Dermis microvascular lymphatic vessel endothelial cell (primary cell): ENCODE results near the gene TNFRSF25. TPM values are rescaled to one million over a fixed set of nuclear protein-coding genes. Genes with fewer than 3 reads are reported as not detected.

Source experiments
- DNase-seq, 2 donors: peaks; one replicate each; pipeline versions ENCODE4 v3.0.0 to v3.0.0-alpha.2; 2010; ENCODE audit warnings: low read depth in 2 of 2
- total RNA-seq: library from RNA; depleted of rRNA; stranded (reverse); fragments of >200 nt; gene quantifications from 2 replicates; pipeline ENCODE4 v1.2.1, GENCODE V29; 2014

The TNFRSF25 gene, protein sequence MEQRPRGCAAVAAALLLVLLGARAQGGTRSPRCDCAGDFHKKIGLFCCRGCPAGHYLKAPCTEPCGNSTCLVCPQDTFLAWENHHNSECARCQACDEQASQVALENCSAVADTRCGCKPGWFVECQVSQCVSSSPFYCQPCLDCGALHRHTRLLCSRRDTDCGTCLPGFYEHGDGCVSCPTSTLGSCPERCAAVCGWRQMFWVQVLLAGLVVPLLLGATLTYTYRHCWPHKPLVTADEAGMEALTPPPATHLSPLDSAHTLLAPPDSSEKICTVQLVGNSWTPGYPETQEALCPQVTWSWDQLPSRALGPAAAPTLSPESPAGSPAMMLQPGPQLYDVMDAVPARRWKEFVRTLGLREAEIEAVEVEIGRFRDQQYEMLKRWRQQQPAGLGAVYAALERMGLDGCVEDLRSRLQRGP
- total RNA-seq, result 5.6 and 7.1 TPM in 2 replicates

GRCh38 chr1:6466023-6466422 is at the start of gene TNFRSF25:
TNFRSF25 (minus strand) TSS chr1:6466173; CDS start chr1:6466107, 66 bp downstream.
- no peak for DNase-seq

- DNase-seq, result no peak
These were observed 49.8 kb upstream of the TNFRSF25 start for GRCh38 chr1:6515771-6516170.

GRCh38 chr1:6513320-6513801 is 47.4 kb upstream of the TNFRSF25 start:
- DNase-seq, result no peak

GRCh38 chr1:6512908-6513280 is 46.9 kb upstream of the TNFRSF25 start:
- no peak for DNase-seq

GRCh38 chr1:6512245-6512907 is 46.4 kb upstream of the TNFRSF25 start:
- no peak for DNase-seq

GRCh38 chr1:6511561-6512244 is 45.7 kb upstream of the TNFRSF25 start:
- no peak for DNase-seq

- DNase-seq, result no peak
These were observed 45.1 kb upstream of the TNFRSF25 start for GRCh38 chr1:6511056-6511455.

DNA sequence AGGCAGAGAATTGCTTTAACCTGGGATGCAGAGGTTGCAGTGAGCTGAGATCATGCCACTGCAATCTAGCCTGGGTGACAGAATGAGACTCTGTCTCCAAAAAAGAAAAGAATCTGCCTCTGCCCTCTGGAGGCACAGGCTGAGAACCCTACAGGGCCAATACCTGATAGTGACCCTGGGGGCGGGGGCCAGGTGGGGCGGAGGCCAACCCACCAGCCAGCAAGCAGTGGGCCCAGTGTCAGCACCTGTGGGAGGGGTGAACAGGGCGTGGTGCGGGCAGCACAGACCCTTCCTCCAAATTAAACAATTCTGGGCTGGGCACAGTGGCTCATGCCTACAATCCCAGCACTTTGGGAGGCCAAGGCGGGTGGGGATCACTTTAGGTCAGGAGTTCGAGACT is 44.5 kb upstream of the TNFRSF25 start:
- DNase-seq, result no peak

DNA sequence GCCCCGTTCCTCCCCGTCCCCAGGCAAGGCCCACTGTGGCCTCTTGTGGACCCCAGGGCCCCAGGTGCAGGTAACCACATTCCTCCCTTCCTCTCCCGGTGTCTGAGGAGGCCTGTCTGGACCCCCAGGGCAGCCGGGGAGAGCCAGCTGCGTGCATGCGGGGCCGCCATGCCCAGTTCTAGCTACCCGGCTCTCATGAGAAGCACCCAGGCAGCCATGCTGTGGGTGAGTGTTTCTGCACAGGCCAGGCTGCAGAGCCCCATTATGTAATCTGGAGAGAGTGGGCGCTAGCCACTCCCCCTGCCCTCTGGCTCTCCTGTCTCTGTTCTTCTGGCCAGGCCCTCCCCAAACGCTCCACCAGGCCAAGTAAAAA is 43.9 kb upstream of the TNFRSF25 start:
- DNase-seq, result no peak

GRCh38 chr1:6509220-6509918 is 43.4 kb upstream of the TNFRSF25 start:
- DNase-seq, result no peak

- DNase-seq, result no peak
These were observed 42.8 kb upstream of the TNFRSF25 start for GRCh38 chr1:6508816-6509189.

- DNase-seq, result no peak
These were observed 42.3 kb upstream of the TNFRSF25 start for GRCh38 chr1:6508154-6508815.

- DNase-seq, result no peak
These were observed 41.5 kb upstream of the TNFRSF25 start for GRCh38 chr1:6507461-6507911.

- DNase-seq, result no peak
These were observed 41.1 kb upstream of the TNFRSF25 start for GRCh38 chr1:6507037-6507428.

DNA sequence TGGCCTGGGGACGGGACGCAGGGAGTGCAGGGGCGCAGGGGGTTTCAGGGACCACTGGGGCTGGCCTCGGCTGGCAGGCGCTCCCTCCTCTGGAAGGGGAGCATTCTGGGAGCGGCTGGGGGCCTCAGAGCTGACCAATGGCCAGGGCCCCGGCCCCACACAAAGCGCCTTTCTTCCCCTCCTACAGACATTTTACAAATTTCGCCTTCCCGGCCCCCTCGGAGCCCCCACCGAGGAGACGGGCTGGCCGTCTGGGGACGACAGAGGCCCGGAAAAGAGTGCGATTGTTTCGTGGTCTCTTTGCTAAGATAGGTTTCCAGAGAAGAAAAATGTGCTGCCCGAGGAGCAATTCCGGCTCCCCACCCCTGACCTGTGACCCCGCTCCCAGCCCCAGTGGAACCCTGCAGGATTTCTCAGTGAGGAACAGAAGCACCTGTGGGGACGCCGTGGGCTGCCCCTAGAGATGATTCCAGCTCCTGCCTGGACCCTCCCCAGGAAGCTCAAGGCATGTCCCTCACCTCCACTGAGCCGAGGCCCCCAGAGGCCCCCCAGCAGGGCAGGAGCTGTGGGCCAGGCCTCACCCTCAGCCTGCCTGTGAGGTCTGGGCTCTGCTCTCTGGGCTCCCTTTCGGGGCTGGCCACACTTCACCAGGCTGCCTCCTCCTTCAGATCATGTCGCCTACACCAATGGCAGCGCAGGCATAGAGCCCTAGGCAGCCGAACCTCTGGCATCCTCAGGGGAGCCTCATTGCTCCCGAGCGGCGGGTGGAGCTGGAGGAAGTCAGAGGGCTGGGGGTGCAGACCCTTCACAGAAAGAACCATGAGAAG is 40.5 kb upstream of the TNFRSF25 start:
- no peak for DNase-seq

DNA sequence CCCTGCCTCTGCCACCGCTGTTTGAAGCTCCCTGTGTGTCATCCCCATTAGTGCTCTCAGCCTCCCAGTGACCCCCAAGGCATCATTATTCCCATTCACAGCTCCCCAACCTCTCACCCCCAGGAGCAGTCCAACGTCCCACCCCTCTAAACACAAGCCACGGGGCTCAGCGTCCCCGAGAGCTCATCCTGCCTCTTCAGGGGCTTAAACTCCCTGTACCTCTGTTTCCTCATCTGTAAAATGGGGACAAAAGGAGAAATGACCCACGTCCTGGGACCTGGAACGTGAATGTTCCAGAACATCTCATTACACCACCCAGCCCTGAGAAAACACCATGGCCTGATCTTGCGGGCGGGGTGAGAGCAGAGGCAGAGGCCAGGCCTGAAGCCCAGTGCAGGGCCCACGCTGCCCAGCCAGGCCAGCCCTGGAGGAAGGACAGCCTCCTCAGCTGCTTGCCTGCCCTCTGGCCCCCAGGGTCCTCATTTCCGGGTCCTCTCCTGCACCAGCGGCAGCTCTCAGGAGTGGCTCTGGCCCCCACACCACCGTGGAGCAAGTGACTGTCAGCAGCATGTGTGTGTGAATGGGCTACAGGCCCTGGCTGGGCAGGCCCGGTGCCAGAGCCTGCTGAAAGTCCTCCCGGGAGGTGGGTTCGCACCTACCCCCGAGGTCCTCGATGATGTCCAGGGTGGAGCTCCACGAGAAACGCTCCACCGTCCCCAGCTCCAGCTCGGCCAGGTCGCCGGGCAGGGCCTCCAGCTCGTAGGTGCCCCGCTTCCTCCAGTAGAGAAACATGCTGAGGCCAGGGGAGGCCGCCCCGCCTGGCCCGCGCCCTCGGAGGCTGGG is 39.6 kb upstream of the TNFRSF25 start:
- DNase-seq, result no peak

- no peak for DNase-seq
These were observed 38.9 kb upstream of the TNFRSF25 start for GRCh38 chr1:6504887-6505286.

- DNase-seq, result no peak
These were observed 38.1 kb upstream of the TNFRSF25 start for GRCh38 chr1:6503884-6504602.
